HG02763 (cell line): ENCODE measurements around the gene KRI1.
A peak's percentile ranks its signal among the peaks of the same experiment; 100 is the strongest.
"Not testable (repeated sequence)": the region's sequence is repeated elsewhere in the genome, so short reads cannot be mapped to it uniquely, and the experiment has no call there.

Experiments
- ATAC-seq: cut with Tn5 transposase; IDR thresholded peaks from one replicate; pipeline ENCODE4 v1.9.1; 2021; ENCODE audit warnings: mild to moderate bottlenecking, moderate library complexity; ENCODE audit not compliant: unreplicated experiment

KRI1 gene

DNA sequence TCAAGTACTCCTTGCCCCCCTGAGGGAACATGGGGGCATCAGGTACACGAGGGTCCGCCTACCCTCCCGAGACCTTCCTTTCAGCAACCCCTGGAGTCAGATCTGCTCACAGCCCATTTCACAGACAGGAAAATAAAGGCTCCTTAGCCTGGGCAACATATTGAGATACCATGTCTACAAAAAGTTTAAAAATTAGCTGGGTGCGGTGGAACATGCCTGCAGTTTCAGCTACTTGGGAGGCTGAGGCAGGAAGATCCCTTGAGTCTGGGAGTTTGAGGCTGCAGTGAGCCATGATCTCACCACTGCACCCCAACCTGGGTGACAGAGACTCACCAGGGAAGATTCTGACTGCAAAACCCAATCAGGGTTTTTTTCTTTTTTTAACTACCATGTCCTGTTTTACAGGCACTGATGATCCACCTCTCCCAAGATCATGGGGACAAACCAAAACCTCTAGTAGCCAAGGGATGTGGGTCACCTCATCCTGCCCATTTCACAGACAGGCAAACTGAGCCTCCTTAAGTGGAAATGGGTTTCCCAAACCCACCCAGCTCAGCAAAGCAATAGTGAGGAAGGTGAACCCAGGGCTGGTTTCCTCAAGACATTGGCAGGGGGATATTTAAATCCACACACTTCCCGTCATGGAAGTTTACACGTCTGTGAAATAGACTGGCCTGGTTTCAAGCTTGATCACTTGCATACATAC is 9.4 kb upstream of the KRI1 start:
- ATAC-seq, result no peak

DNA sequence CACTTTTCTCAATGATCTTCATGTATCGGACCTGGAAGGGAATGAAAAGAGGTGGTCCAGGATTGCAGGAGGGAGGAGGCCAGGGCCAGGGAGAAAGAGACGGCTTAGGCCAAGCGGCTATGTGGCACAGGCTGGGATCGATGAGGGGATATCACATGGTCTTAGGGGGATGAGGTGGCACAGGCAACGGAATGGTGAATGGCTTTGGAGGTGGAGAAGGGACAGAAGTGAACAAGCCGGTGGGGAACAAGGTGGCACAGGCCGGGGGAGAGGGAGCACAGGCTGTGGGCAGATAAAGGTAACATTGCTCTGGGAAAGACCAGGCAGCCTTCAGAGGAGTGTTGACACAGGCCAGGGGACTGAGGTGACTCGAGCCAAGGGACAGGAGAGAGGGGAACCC is 8.7 kb upstream of the KRI1 start:
- ATAC-seq, result no peak

DNA sequence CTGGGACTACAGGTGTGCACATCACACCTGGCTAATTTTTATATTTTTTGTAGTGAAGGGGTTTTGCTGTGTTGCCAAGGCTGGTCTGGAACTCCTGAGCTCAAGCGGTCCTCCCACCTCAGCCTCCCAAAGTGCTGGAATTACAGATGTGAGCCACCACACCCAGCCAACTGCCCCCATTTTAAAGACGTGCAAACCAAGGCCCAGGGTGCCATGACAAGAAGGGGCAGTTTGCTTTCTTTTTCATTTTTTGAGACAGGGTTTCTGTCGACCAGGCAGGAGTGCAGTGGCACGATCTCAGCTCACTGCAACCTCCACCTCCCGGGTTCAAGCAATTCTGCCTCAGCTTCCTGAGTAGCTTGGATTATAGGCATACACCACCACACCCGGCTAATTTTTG is 8.0 kb upstream of the KRI1 start:
- not testable (repeated sequence) for ATAC-seq

DNA sequence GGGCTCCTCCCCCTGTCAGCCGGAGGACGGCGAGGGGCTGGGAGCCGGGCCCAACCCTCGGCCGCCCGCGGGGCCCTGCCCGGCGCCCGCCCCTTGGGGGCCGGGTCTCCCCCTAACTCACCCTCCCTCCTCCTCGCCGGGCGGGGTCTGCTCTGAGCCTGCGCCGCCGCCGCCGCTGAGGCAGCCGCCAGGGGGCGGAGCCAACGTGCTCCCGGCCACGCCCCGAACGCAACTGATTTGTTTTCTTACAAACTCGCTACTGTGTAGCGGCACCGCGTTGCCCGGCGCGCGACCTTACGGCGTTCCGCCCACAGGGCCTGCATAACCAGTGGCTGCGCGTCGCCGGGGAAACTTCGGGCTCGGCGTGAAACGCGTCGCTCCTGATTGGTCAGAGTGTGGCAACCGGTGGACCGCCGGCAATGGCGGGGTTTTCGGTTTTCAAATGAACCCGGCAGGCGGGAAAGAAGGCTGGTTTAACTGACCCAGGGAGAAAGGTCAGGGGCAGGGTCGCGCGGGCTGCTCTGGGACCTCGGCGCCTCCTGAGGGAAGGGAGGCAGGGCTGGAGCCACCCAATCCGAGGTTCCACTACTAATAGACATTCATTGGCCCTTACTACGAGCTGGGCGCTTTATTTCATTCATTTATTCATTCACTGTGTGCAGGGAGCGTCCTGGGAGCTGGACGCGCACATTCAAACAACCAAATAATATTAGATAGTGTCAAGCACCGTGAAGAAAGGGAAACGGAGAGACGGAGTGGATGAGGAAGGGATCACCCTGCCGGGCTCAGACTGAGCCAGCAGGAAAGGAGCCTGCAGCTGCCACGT is 3.2 kb upstream of the KRI1 start, which contains the start of gene CDKN2D:
Gene CDKN2D, minus strand, starts transcription at position 154 of the 826 bp plus-strand sequence. CDS start 326 bp downstream, outside the sequence.
- peak; percentile 66 for ATAC-seq

DNA sequence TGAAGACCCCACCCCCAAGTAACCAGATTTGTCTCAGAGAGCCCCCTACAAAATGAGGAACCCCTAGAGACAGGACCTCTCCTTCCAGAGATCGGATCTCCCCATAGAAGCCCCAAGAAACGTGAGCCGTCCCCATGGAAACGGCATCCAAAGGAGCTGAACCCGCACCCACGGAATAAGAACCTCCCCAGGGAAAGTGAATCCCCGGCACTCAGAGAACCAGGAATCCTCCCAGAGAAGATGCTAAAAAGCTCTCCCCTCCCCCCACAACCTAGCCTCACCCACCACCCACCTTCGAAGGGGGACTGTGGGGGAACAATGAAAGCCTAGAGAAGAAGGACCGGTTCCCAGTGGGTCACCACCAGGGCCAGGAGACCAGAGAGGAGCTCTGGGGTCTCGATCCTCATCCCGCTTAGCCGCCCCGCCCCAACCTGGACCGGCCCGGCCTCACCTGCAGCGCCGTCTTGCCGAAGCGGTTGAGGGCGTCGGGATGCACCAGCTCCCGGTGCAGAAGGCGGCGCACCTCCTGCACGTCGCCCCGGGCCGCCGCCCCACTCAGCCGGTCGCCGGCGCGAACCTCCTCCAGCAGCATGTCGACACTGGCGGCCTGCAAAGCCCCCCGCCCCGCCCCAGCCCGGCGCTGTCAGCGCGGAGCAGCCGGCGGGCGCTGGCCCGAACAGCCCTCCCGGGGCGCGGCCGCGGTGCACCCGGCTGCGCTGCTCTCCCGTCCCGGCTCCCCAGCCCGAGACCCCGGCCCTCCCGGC is 2.4 kb upstream of the KRI1 start:
- peak; percentile 1 for ATAC-seq

DNA sequence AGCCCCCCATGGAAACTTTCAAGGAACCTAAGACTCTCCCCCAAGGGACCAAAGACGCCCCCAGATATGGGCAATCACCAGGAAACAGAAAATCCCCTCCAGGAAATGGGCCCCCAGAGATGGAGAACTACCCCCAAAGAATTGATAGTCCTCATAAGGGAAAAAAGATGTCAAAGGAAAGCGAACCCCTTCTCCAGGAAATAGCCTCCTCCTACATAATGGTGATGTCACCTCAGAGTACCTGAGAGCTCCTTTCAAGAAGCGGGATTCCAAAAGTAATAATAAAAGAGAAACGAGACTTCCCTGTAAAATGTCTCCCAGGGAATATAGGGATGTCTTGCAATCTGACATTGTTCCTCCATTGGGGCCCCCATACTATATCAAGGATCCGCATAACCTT is 1.8 kb upstream of the KRI1 start:
- ATAC-seq, result no peak

DNA sequence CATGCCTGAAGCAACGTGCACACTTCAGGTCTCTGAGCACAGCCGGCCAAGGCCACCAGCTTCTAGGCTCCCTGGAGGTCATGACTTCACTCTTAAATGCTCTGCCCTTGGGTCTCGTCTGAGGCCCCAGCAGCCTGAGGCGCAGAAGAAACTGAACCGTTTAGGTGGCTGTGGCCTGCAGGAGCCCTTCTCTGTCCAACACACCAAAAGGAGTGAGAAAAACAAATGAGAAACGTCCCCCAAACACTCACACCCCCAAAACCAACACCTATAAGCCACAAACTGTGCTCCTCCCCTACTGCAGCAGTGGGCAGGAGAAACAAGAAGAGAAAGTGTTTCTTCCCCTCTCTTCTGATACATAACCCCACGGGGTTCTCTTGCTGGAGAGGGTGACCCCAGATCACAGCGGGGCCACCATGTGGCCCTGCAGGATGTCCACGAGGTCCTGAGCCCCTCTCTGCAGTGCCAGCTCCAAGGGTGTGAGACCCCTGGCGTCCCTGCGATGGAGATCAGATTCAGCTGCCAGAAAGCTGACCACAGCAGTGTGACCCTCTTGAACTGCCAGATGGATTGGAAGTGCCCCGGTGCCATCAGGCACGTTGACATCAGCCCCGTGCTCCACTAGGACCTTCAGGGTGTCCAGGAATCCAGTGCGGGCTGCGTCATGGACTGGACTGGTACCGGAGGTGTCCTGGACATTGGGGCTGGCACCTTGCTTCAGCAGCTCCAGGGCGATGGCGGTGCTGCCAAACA is 1.0 kb upstream of the KRI1 start:
- ATAC-seq, result no peak

DNA sequence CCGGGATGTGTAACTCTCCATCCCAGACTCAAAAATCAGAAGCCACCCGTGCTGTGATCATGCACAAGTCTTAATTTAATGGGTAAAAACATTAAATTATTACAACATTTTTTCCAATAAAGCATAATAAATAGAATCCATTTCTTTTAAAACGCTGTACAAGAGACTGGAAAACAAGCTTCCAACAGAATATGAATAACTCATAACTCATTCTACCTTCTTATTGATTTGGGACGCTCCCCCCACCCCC is 523 bp upstream of the KRI1 start:
- ATAC-seq, result no peak

DNA sequence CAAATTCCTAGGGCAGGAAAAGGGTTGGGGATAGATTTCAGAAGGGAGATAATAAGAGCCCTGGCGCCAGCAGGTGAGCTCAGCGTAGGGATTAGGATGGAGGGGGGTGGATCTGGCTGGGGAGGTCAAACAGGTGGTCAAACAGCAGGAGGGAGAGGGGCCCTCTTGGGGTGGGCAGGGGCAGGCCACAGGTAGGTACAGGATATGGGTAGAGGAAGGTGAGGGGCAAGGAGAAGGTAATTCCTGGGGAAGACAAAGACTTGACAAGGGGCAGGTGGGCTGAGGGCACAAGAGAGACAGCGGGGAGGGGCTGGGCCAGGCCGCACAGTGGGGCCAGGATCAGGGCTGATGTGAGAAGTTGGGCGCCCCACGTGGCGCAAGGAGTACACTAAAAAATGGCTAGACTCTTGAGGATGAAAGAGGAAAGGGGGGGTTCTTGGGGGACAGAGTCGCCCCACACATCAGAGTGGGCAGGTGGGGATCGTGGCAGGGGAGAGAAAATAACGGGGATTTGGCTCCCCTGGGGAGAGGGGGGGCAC is 713 bp downstream of the KRI1 start:
- no peak for ATAC-seq

DNA sequence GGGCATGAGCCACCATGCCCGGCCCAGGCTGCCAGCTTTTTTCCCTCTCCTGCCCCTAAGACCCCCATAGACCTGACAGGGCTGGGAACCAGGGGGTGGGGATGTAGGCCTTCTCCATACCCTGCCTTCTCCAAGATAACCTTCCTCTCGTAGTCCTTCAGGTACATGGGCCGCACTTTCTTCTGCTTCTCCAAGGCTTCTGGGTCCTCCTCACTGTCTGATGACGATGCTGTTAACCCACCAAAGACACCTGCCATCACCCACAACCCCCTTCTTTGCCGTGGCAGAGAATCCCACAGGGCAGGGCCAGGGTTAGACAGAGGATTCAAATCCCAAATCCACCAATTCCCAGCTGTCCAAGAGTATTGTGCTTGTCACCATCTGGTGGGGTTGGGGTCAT is 3.2 kb downstream of the KRI1 start:
- no peak for ATAC-seq

DNA sequence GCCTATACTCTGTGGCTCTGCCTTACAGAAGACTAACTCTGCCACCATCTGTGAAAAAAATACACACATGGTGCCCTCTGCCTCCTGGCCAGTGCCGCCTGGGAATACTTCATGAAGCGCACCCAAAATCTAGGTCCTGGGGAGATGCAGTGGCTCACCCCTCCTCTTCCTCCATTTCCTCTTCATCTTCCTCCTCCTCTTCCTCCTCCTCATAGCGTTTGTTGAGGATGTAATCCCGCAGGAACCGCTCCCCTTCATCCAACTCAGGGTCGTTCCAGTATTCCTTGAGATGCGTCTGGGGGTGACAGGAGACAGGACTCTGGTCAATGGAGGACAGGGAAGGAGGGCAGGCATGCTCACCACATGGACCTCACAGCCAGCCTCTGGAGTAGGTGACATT is 5.7 kb downstream of the KRI1 start:
- ATAC-seq, result no peak

DNA sequence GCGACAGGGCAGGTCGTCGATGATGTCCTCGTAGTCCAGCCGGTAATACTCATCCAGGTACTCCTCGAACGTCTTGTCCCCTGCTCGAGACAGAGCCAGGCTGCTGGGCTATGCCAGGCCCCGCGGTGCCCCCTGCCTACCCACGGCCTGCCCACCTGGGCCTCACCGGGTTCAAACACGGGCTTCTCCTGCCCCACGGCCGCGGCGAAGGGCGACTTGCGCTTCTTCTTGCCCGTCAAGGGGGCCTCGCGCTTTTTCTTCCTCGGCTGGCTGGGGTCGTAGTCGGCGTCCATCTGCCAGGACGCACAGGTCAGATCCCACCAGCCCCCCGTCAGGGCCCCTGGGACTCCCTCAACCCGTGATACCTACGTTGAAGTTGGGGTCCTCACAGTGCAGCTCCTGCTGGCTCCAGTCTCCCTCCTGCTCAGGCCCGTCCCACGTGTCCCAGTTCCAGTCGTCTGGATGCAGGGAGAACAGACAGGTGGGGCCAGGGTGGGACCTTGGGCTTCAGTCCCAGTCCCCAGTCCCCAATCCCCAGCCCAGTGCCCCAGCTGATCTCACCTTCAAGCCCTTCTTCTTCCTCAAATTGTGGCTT is 8.1 kb downstream of the KRI1 start:
- ATAC-seq, result no peak

DNA sequence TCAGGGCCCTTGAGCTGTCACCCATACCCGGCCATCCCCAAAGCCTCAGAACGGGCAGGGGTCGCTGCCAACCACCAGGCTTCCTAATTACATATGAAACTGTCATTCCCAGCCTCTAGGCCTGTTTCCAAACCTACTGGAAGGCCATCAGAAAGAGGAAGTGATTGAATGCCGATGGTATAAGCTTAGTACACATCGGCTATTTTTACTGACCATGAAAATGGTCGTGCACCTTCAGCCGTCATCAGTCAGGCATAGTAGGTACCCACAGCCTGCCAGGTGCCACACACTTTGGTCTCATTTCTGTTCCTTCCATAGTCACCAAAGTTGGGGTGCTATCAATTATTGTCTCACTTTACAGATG is 10.2 kb downstream of the KRI1 start:
- ATAC-seq, result no peak

DNA sequence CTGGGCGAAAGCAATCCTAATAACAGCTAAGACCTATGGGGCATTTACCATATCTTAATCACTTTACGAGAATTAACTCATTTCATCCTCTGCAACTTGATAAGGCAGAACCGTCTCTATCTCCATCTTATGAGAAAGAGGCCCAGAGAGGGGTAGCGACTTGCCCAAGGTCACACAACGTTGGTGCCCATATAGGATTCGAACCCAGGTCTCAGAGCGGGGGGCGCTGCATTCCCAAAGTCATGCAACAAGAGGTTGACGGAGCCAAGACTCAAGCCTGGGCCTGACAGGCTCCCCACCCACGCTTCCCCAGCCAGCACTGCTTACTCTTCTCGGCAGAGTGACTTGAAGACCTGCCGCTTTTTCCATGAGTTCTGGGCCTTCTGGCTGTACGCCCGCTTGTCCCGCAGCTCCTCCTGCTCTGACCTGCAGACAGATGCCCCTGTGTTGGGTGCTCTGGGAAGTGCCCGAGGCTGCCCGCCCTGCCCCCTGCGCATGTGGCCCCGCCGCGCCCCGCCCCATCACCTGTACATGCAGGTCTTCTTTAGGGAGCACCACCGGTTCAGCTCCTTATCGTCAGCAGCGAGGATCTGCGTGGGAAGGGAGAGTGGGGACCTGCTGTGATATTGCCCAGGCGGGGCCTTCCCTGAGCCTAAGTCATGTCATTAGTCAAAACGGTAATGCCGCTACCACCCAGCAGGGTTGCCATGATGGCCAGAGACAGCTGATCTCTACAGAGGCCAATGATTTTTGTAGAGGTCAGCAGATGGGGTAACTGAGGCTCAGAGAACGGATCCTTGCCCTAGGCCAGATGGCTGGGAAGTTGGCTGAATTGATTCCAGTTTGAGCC is 10.8 kb downstream of the KRI1 start:
- no peak for ATAC-seq

DNA sequence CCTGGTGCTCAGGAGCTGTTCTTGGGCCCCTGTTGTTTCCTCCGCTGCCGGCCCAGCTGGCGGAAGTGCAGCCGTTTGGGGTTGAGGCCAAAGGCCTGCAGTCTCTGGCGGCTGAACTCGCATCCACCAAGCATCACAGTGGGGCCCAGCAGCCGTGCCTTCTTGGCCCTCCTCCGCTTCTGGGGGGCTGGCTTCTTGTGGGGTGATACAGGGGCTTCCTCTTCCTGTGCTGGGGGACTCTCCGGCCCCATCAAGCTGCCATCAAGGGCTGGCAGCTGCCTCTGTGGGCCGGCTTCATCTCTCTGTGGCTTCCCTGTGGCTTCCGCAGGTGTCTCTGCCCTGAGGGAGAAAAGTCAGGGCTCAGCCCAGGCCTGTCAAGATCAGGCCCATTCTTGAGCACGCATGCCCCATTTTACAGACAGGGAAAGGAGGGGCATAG is 11.8 kb downstream of the KRI1 start:
- no peak for ATAC-seq

DNA sequence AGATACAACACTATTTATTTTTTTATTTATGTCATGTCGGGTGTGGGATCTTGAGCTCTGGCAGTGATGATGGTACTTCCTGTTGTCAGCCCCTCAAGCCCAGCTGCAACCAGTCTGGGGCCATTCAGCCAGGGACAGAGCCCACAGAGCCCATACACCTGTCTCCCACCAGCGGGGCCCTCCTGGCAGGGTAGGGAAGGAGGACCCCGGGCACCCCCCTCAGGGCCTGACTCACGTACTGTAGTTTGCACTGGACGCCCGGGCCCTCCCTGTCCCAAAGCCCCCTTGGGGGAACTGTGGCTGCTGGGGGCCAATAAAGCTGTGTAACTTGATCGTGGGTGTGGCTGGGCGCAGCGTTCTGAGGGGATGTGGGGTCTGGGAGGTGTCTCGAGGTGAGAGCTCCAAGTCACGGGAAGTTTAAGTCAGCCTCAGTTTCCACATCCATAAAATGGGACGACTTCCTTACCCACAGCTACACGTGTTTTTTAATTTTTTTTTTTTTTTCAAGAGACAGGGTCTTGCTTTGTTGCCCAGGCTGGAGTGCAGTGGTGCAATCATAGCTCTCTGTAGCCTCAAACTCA is 12.6 kb downstream of the KRI1 start:
- ATAC-seq, result no peak

DNA sequence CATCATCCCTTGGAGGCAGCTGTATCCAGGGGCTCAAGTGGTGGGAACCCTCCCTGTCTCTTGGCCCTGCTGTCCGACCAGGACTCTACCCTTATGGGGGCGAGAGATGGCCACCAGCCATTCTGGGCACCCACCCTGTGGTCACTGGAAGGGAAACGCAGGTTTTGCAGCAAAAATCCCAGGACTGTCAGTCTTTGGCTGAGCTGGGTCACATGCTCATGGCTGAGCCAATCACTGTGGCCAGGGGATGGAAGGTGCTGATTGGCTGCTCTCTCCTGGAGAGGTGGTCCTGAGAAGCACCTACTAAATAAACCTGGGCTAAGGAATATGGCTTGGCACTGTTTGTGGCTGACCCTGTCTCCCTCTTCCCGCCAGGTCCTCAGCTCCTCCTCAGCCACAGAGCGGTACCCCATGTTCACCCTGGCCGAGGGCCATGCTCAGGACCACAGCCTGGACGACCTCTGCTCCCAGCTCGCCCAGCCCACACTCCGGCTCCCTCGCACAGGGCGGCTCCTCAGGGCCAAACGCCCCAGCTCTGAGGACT is 13.2 kb downstream of the KRI1 start:
- no peak for ATAC-seq

DNA sequence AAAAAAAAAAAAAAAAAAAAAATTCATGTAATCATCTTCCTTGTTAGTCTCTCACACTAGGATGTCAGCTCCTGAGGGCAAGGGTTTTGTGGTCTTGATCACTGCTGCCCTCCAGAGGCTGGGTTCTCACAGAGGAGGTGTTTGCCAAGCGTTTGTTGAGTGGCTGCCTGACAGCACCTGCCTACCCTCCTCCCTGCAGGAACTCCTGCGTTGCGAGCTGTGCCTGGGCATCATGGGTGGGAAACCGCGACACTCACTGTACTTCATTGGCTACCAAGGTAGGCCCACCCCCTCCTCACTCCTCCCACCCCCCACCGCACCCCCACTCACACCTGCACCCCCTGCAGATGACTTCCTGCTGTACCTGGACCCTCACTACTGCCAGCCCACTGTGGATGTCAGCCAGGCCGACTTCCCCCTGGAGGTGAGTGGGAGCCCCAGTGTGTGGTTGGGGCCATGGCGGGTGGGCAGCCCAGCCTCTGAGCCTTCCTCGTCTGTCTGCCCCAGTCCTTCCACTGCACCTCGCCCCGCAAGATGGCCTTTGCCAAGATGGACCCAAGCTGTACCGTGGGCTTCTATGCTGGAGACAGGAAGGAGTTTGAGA is 14.0 kb downstream of the KRI1 start:
- ATAC-seq, result no peak

DNA sequence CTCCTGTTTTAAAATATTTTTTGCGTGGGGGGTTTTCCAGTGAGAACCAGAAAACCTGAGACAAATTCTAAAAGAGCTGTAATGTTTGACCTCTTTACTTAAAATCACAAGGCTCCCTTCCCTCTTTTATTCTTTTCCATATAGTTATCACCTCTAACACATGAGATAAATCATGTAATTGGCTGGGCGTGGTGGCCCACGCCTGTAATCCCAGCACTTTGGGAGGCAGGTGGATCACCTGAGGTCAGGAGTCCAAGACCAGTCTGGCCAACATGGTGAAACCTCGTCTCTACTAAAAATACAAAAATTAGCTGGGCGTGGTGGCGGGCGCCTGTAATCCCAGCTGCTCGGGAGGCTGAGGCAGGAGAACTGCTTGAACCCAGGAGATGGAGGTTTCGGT is 14.8 kb downstream of the KRI1 start:
- not testable (repeated sequence) for ATAC-seq
